Bronchial epithelial cell (primary cell): ENCODE data around the gene NFIC. TPM values are rescaled to one million over a fixed set of nuclear protein-coding genes. Genes with fewer than 3 reads are reported as not detected.
A peak's percentile ranks its signal among the peaks of the same experiment; 100 is the strongest.

Experiments used
- DNase-seq: peaks from one replicate; pipeline ENCODE4 v3.0.0-alpha.2; 2010; ENCODE audit warnings: low read depth
- FAIRE-seq: peaks from 2 replicates; lab custom pipeline; 2011; peaks lifted over from hg19 to GRCh38; lab: Jason Lieb, UNC
- H3K27me3 ChIP-seq: 2 replicates; pipeline ENCODE4 v1.5.1; 2011; ENCODE audit warnings: low read length; ENCODE audit not compliant: control insufficient read depth, insufficient read depth
- H3K36me3 ChIP-seq: 2 replicates; pipeline ENCODE4 v1.5.1; 2011; ENCODE audit warnings: low read length; ENCODE audit not compliant: control insufficient read depth, insufficient read depth
- H3K4me3 ChIP-seq: 2 replicates; pipeline ENCODE4 v1.5.1; 2011; ENCODE audit warnings: mild to moderate bottlenecking, low read depth, low read length, control low read depth
- total RNA-seq: library from RNA; depleted of rRNA; stranded (reverse); fragments of >200 nt; gene quantifications from 2 replicates; pipeline ENCODE4 v1.2.1, GENCODE V29; 2014
- TF ChIP-seq, protein P1 (sequence below): IDR thresholded peaks from 2 replicates; pipeline ENCODE4 v1.5.1; 2011; ENCODE audit warnings: mild to moderate bottlenecking, moderate library complexity, low read length, control low read depth, inconsistent platforms; ENCODE audit not compliant: insufficient read depth, severe bottlenecking

Gene NFIC
- total RNA-seq, 1 donor from 2014 or later: 17.6 TPM

DNA sequence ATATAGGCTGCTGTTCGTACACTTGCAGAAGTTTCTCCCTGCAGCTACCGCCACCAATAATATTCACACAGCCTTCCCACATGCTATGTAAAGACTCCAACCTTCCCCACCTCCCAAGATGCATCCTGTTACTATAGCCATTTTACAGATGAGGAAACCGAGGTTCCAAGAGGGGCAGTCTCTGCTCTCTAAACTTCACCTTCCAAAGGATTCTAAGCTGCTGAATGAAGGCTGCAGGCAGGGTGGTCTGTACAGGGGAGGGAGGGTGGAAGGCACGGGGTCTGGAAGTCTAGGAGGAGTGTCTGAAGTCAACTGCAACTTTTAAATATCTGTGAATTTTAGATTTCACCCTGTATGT is 1.9 kb upstream of the NFIC start:
- no peak overlapping the region for H3K4me3 ChIP-seq
- TF ChIP-seq, protein P1, sequence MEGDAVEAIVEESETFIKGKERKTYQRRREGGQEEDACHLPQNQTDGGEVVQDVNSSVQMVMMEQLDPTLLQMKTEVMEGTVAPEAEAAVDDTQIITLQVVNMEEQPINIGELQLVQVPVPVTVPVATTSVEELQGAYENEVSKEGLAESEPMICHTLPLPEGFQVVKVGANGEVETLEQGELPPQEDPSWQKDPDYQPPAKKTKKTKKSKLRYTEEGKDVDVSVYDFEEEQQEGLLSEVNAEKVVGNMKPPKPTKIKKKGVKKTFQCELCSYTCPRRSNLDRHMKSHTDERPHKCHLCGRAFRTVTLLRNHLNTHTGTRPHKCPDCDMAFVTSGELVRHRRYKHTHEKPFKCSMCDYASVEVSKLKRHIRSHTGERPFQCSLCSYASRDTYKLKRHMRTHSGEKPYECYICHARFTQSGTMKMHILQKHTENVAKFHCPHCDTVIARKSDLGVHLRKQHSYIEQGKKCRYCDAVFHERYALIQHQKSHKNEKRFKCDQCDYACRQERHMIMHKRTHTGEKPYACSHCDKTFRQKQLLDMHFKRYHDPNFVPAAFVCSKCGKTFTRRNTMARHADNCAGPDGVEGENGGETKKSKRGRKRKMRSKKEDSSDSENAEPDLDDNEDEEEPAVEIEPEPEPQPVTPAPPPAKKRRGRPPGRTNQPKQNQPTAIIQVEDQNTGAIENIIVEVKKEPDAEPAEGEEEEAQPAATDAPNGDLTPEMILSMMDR: no peak
- no peaks in the 10 kb centered on the region for H3K36me3 ChIP-seq
- no peak for FAIRE-seq
- no peak for DNase-seq
- no peaks in the 10 kb centered on the region for H3K27me3 ChIP-seq

DNA sequence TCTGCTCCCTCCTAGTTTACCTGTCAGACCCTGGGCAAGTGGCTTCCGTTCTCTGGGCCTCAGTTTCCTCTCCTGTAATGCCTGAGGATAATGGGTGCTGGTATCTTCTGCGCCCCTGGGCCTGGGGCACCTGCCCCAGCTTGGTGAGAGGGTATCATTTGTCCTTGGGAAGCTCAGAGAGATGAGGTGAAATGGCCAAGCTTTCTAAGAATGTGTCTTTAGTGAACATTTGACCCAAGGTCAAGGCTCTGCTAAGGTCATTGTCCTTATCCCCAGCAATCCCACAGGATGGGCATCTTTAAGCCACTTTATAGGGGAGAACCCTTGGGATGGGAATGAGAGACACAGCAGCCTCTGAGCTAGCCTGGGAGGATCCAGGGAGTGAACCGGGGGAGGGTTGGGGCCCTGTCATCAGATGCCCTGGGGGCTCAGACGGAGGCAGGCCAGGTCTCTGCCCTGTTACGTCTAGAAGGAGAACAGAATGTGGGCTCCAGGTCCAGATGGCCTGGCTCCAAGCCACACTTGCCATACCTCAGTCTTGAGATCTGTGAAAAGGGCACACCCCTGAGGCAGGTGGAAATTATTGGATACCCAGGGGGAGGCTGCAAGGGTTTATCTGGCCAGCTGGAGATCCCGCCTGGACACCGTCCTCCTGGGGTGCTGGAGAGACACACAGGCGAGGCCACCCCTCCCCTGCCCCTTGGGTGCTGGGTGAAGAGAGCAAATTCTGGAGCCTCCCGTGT is 1.1 kb upstream of the NFIC start:
- DNase-seq (no peak), FAIRE-seq (no peak)
- TF ChIP-seq, protein P1: no peak
- H3K27me3 ChIP-seq: no peaks in the 10 kb centered on the region
- peak overlapping the region; percentile 86 for H3K4me3 ChIP-seq
- no peaks in the 10 kb centered on the region for H3K36me3 ChIP-seq

DNA sequence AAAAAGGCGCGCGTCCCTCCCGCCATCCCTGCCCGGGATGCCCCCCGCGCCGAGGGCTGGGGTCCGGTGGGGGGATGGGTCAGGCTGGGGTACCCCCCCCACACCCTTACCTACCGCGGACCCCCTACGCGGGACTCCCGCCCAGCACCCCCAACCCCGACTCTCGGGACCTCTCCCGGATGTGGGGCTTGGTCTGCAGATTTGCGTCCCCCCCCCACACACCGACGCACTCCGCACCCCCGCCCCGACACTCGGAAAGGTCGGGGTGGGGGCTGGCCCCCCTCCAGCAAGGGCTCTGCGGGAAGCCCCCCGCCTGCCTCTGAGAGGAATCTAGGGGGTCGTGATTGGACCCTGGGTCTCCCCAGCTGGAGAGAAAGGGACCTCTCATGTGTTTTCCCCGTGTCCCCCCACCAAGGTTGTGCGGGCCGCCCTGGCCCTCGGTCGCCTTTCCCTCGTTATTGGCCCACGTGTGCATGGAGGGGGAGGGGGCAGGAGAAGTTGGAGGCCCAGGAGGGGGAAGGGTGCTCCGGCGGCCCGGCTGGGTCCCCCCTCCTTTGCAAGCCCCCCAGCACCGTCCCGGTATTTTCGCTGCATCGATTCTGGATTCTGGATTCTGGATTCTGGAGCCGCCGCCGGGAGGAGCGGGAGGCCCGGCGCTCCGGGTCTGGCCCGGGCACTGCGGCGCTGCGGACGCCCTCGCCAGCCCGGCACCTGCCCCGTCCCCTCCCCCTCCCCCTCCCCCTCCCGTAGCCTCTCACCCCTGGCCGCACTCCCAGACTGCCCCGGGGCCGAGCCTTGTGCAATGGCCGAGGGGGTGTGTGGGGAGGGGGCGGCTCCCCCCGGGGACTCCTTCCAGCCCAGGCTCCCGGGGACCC is 607 bp downstream of the NFIC start:
- TF ChIP-seq, protein P1: no peak

DNA sequence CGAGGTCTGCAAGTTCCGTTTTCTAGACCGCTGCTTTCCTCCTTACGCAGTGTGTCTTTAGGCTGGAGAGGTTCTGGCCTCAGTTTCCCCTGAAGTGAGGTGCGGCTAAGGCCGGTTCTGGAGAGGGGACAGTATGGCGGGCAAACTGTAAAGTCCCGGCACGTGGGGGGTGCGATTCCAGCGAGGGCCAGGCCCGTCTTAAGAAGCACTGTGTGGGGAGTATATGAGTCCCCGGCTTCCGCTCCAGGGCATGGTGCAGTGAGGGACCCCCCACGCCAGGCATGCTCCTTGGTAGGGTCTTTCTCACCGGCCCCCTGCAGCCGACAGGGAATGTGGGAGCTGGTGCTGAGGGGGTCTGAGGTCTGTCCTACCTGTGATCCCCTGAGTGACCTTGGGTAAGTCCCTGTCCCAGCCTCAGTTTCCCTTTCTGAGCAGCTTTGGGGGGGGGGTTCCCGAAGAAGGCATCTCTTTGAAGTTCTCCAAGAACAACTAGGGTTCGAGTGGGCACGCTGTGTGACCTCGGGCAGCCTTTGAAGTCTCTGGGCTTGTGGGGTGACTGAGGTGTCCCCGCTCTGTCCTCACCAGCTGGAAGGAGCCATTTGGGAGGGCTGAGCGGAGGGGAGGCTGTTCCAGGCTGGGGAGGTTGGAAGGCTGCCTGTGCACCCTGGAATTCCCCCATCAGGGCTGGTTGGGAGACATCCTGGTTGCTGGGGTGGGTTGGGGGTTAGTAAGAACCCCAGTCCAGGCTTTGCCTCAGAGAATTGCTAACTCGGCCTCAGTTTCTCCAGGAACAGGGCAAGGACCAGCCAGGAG is 1.5 kb downstream of the NFIC start:
- TF ChIP-seq, protein P1: no peak
- Histone ChIP-seq H3K27me3 (no peaks in the 10 kb centered on the region), H3K4me3 (peak overlapping the region; percentile 86), H3K36me3 (peaks cover 6% of the 10 kb centered on the region)
- no peak for FAIRE-seq
- no peak for DNase-seq

More for the DNA sequence above, 607 bp downstream of the NFIC start:
- Histone ChIP-seq H3K27me3 (no peaks in the 10 kb centered on the region), H3K36me3 (peaks cover 6% of the 10 kb centered on the region), H3K4me3 (peak overlapping the region; percentile 86)
- DNase-seq (no peak), FAIRE-seq (no peak)

DNA sequence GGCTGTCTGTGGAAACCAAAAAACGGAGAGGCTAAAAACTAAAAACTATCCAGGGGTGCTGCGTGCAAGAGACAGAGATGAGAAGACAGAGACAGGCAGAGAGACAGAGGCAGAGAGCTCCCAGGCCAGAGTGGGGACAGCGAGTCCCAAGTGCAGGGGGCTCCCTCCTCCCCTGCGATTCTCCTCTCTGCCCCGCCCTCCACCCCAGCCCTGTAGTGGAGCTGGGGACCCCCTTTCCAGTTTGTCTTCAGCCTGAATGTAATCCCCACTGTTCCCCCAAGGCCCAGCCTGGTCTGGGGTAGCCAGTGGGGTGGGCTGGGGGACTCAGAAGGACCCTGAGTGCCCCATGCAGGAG is 2.0 kb downstream of the NFIC start:
- Histone ChIP-seq H3K36me3 (peaks cover 6% of the 10 kb centered on the region), H3K4me3 (peak overlapping the region; percentile 33), H3K27me3 (no peaks in the 10 kb centered on the region)
- DNase-seq (no peak), FAIRE-seq (no peak)
- TF ChIP-seq, protein P1: no peak
